SK-N-MC (cell line): Measurements from ENCODE around the gene SCAF1.

ENCODE experiments used
- DNase-seq: peaks from one replicate; pipeline ENCODE4 v3.0.0-alpha.2; 2011; ENCODE audit warnings: low read depth, low spot score
- H3K27ac ChIP-seq: fragments of 200-600 bp; sonication (generic); 2 replicates; pipeline ENCODE4 v1.5.1; 2016; ENCODE audit warnings: mixed run types
- H3K36me3 ChIP-seq: fragments of 200-600 bp; sonication (generic); 2 replicates; pipeline ENCODE4 v1.6.1; 2017; ENCODE audit warnings: antibody characterized with exemption, low read length, mixed read lengths; ENCODE audit not compliant: insufficient read depth
- H3K4me3 ChIP-seq: fragments of 200-600 bp; sonication (generic); 2 replicates; pipeline ENCODE4 v1.5.1; 2016
- H3K9ac ChIP-seq: fragments of 200-600 bp; sonication (generic); 2 replicates; pipeline ENCODE4 v1.8.0; 2017; ENCODE audit warnings: mixed run types, mixed read lengths; ENCODE audit not compliant: insufficient read length
- H3K9me3 ChIP-seq: fragments of 200-600 bp; sonication (generic); 2 replicates; pipeline ENCODE4 v1.6.1; 2017; ENCODE audit warnings: low read depth, mild to moderate bottlenecking, antibody characterized with exemption, low read length, moderate library complexity, mixed read lengths
- EZH2 ChIP-seq: fragments of 200-600 bp; sonication (generic); IDR thresholded peaks from one replicate; pipeline ENCODE4 v1.6.1; 2017; ENCODE audit warnings: antibody characterized with exemption
- FOXP2 ChIP-seq: optimal IDR thresholded peaks from 2 replicates; pipeline ENCODE3; 2011; ENCODE audit warnings: mild to moderate bottlenecking, moderate library complexity; ENCODE audit not compliant: insufficient read depth; ENCODE audit errors: extremely low read length, control extremely low read depth
- POLR2AphosphoS5 ChIP-seq: IDR thresholded peaks from 2 replicates; pipeline ENCODE4 v1.6.1; 2012; ENCODE audit warnings: mild to moderate bottlenecking, low read depth, low read length, borderline replicate concordance

SCAF1 gene

DNA sequence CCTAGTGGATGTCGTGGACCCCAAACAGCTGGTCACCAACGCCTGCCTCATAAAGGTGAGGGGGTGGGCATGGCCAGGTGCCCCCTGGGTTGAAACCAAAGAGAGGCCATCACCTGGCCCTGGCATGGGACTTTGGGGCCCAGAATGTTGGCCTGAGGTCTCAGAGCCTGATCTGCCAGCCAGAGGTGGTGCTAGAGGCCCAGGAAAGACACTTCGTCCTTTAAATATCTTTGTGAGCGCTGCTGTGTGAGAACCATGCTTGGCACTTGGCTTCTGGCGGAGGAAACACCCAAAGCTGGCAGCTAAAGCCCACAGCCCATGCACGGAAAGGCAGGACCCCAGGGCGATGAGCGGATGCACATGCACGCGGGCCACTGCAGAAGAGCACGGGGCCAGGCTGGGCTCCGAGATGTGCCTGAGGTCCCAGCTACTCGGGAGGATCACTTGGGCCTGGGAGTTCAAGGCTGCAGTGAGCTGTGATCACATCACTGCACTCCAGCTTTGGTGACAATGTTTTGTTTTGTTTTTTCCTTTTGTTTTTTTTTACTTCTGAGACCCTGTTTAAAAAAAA, 43.1 kb downstream of the SCAF1 start:
- no peak for TF ChIP-seq EZH2
- TF ChIP-seq FOXP2: no peak
- TF ChIP-seq POLR2AphosphoS5: no peak
- H3K27ac ChIP-seq: no peak overlapping the region
- H3K9ac ChIP-seq: no peak overlapping the region
- no peak for DNase-seq
- no peaks in the 10 kb centered on the region for H3K9me3 ChIP-seq
- H3K4me3 ChIP-seq: no peak overlapping the region
- peaks cover 64% of the 10 kb centered on the region for H3K36me3 ChIP-seq

- Histone ChIP-seq H3K36me3 (peaks cover 58% of the 10 kb centered on the region), H3K9me3 (no peaks in the 10 kb centered on the region), H3K4me3 (no peak overlapping the region), H3K27ac (no peak overlapping the region), H3K9ac (no peak overlapping the region)
- DNase-seq: no peak
- TF ChIP-seq POLR2AphosphoS5 (no peak), EZH2 (no peak), FOXP2 (no peak)
These were observed 43.9 kb downstream of the SCAF1 start for GRCh38 chr19:49685845-49686332.

GRCh38 chr19:49686503-49687088, 44.6 kb downstream of the SCAF1 start:
- Histone ChIP-seq H3K27ac (peak overlapping the region; percentile 50; the same call in 1 of the 2 replicates), H3K9ac (no peak overlapping the region), H3K9me3 (no peaks in the 10 kb centered on the region), H3K4me3 (no peak overlapping the region), H3K36me3 (peaks cover 52% of the 10 kb centered on the region)
- TF ChIP-seq FOXP2 (no peak), POLR2AphosphoS5 (0 out of 2 replicates have a peak, but pooled peaks have one; percentile 1), EZH2 (no peak)
- no peak for DNase-seq

DNA sequence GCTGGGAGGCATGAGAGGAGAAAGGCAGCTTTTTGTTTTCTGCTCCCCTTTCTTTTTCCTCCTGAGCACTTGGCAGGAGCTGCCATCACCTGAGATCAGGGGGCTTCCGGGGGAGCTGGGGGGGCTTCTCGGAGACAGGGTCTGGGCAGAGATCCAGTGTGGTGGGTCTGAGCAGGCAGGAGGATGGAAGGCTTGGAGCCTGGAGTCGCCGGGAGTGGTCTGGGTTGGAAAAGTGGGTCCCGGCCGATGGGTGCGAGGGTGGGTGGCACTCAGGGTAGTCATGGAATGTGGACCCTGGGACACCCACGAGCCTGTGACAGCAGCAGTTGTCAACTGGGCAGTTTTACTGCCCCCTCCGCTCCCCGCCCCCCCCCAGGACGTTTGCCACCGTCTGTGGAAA, 45.1 kb downstream of the SCAF1 start:
- peaks cover 47% of the 10 kb centered on the region for H3K36me3 ChIP-seq
- peak overlapping the region; percentile 50 for H3K27ac ChIP-seq
- no peak overlapping the region for H3K9ac ChIP-seq
- no peaks in the 10 kb centered on the region for H3K9me3 ChIP-seq
- H3K4me3 ChIP-seq: no peak overlapping the region
- no peak for DNase-seq
- TF ChIP-seq FOXP2 (no peak), POLR2AphosphoS5 (no peak), EZH2 (no peak)

GRCh38 chr19:49687566-49688316, 45.7 kb downstream of the SCAF1 start:
- peaks cover 41% of the 10 kb centered on the region for H3K36me3 ChIP-seq
- no peak for TF ChIP-seq EZH2
- TF ChIP-seq FOXP2: no peak
- TF ChIP-seq POLR2AphosphoS5: no peak
- H3K9me3 ChIP-seq: no peaks in the 10 kb centered on the region
- no peak for DNase-seq
- no peak overlapping the region for H3K9ac ChIP-seq
- H3K27ac ChIP-seq: no peak overlapping the region
- no peak overlapping the region for H3K4me3 ChIP-seq

DNA sequence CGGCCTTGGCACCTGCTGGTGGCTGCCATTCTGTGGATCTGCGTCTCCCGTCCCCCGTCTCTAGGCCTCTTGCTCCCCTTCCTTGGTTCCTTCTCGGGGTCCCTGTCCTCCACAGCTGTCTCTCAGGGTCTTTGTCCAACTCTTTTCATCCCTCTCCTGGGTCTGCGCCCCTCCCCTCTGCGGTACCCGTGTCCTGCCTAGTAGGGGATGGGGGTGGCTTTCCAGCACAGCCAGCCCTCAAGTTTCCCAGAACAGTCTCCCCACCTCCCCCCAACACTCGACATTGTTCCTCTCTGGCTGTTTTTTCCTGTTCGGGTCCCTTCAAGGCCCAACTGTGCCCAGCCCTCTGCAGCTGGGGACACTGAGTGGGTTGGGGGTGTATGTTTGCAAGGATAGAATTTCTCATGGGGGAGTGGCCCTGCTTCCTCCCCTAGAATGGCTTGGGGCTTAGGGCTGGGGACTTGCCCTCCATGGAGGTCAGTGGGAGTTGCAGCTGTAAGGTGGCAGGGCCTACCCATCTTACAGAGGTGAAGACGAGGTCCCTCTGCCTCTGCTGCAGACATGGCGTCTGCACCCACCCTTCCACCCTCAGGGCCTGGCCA, 46.6 kb downstream of the SCAF1 start:
- Histone ChIP-seq H3K27ac (peak overlapping the region; percentile 2; the same call in 1 of the 2 replicates), H3K36me3 (peaks cover 33% of the 10 kb centered on the region)

DNA sequence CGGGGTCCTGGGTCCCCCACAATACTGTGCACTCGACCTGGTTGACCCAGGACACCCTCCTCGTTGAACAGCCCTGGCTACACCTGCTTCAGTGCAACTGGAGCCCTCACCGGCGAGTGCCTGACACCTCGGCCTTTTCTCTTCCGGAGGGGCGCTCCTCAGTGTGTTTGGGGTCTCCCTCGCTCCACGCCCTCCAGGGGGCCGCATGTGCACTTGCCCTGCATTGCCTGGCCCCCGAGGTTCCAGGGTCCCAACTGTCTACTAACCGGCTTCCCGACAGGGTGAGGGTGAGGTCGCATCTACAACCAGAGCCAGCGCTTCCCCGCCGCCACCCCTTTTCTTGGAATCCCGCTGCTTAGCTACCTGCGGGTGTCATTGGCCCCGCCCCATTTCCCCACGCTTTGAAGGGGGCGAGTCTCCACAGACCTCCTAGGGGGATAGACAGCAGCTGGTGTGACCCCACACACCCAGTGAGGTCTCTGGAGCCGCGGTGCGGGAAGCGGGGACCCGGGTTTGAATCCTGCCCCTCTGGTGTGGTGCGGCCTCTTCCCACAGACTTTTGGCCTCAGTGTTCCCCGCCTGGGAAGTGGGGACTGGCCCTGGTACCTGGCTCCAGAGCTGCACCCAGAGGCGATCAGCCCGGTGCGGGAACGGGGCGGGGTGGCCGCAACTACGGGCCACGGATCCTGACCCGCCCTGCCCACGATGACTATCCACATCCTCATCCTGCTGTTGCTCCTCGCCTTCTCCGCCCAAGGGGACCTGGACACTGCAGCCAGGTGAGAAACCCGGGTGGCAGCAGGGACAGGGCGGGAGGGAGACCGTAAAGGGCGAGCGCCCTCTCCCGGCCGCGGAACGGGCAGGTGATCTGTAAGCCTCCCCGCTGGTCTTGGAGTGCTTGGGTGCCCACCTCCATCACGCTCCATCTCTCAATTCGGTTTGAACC, 47.4 kb downstream of the SCAF1 start, which contains the start of gene ADM5:
ADM5 (plus strand) TSS at position 462 of the 946 bp plus-strand sequence; CDS start at position 706, 244 bp downstream.
- H3K27ac ChIP-seq: peak within 1 kb of the TSS; percentile 2; the same call in 1 of the 2 replicates
- peaks cover 25% of the 10 kb centered on the region for H3K36me3 ChIP-seq
- TF ChIP-seq POLR2AphosphoS5: peak; percentile 31; the same call in 1 of the 2 replicates
- TF ChIP-seq FOXP2: no peak
- H3K9ac ChIP-seq: peak within 1 kb of the TSS; percentile 19
- DNase-seq: no peak
- H3K9me3 ChIP-seq: no peaks in the 10 kb centered on the region
- H3K4me3 ChIP-seq: peak within 1 kb of the TSS; percentile 74

More for the DNA sequence above, 46.6 kb downstream of the SCAF1 start:
- Histone ChIP-seq H3K4me3 (no peak overlapping the region), H3K9ac (no peak overlapping the region), H3K9me3 (no peaks in the 10 kb centered on the region)
- TF ChIP-seq FOXP2 (no peak), POLR2AphosphoS5 (peak; percentile 49)
- no peak for DNase-seq
